Suprapubic skin (tissue), 4 donors: ENCODE results near the gene PRR11. TPM values are rescaled to one million over a fixed set of nuclear protein-coding genes. Genes with fewer than 3 reads are reported as not detected.
"Not testable (repeated sequence)": the region's sequence is repeated elsewhere in the genome, so short reads cannot be mapped to it uniquely, and the experiment has no call there.

Experiments
- DNase-seq, 2 donors: peaks; one replicate each; pipeline ENCODE4 v3.0.0-alpha.2; 2019; ENCODE audit warnings: low spot score in 2 of 2
- H3K27ac ChIP-seq: fragments of 200-600 bp; sonication (generic); one replicate; pipeline ENCODE4 v1.5.1; 2019
- H3K27me3 ChIP-seq: fragments of 200-600 bp; sonication (generic); one replicate; pipeline ENCODE4 v1.5.1; 2019
- H3K36me3 ChIP-seq: fragments of 200-600 bp; sonication (generic); one replicate; pipeline ENCODE4 v1.5.1; 2019
- H3K4me1 ChIP-seq: fragments of 200-600 bp; sonication (generic); one replicate; pipeline ENCODE4 v1.5.1; 2019
- H3K4me3 ChIP-seq: fragments of 200-600 bp; sonication (generic); one replicate; pipeline ENCODE4 v1.5.1; 2019; ENCODE audit warnings: mild to moderate bottlenecking
- H3K9me3 ChIP-seq: fragments of 200-600 bp; sonication (generic); one replicate; pipeline ENCODE4 v1.5.1; 2019
- EP300 ChIP-seq: sonication (generic); formaldehyde crosslinking; IDR thresholded peaks from one replicate; pipeline ENCODE4 v1.6.1; 2017; ENCODE audit warnings: antibody characterized with exemption
- POLR2A ChIP-seq, 2 donors: fragments of 450-650 bp; IDR thresholded peaks; one replicate each; pipeline ENCODE4 v1.6.1; 2017; ENCODE audit warnings: antibody characterized with exemption in 2 of 2, mild to moderate bottlenecking in 2 of 2, moderate library complexity in 2 of 2
- POLR2AphosphoS5 ChIP-seq, 3 donors: sonication (generic); formaldehyde crosslinking; IDR thresholded peaks; one replicate each; pipeline ENCODE4 v1.6.1; 2017; ENCODE audit warnings: antibody characterized with exemption in 3 of 3
- WGBS: methylation state at CpG from one replicate; pipeline ENCODE4 v1.1.5; 2018; 5-methylcytosine and 5-hydroxymethylcytosine counted together
- total RNA-seq, 4 donors: library from RNA; depleted of rRNA; stranded (reverse); fragments of >200 nt; gene quantifications; one replicate each; pipeline ENCODE4 v1.1.0, GENCODE V29; 2016
- TF ChIP-seq, protein P1 (sequence below), 2 donors: fragments of 200-600 bp in 1 of 2; fragments of 450-650 bp in 1 of 2; sonication (generic) in 1 of 2; IDR thresholded peaks; one replicate each; pipeline ENCODE4 v1.5.1; 2016 to 2019; ENCODE audit warnings: antibody characterized with exemption in 2 of 2, mild to moderate bottlenecking in 1 of 2, moderate library complexity in 1 of 2

Gene PRR11
- total RNA-seq, 4 donors from 2014 or later, result 2.8 to 7.0 (median 4.4) TPM

DNA sequence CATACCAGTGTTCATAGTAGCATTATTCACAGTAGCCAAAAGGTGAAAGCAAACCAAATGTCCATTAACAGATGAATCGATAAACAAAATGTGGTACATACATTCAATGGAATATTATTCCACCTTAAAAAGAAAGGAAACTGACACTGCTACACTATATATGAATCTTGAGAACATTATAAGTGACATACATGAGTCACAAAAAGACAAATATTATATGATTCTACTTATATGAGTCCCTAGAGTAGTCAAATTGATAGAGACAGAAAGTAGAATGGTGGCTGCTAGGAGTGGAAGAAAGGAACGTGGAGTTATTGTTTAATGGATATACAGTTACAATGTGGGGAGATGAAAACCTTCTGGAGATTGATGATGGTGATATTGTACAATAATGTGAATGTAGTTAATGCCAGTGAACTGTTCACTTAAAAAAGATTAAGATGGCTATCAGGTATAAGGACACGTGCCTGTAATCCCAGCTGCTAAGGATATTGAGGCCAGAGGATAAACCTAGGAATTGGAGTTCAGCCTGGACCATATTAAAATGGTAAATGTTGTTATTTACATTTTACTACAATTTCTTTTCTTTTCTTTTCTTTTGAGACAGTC lies 28.6 kb upstream of the PRR11 start:
- peaks cover 12% of the 10 kb centered on the region for H3K36me3 ChIP-seq
- no peak overlapping the region for H3K27ac ChIP-seq

DNA sequence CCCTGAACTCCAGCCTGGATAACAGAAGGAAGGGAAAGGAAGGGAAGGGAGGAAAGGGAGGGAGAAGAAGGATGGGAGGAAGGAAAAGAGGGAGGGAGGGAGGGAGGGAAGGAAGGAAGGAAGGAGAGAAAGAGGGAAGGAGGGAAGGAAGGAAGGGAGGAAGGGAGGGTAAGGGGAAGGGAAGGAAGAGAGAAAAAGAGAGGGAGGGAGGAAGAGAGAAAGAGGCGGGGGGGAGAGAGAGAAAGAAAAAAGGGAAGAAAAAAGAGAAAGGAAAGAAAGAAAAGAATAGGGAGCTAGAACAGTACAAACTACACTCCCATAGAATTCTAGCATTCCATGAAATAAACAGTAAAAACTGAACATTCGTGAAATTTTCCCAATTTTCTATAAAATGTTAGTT lies 25.7 kb upstream of the PRR11 start:
- Histone ChIP-seq H3K4me3 (no peak overlapping the region), H3K36me3 (peaks cover 12% of the 10 kb centered on the region), H3K27me3 (no peaks in the 10 kb centered on the region), H3K27ac (no peak overlapping the region), H3K9me3 (no peaks in the 10 kb centered on the region), H3K4me1 (no peaks in the 10 kb centered on the region)
- 91% methylated on average over 2 of the region's 2 CpGs for WGBS
- TF ChIP-seq POLR2AphosphoS5 (IDR thresholded peaks at IDR 0.05), result no peak
- TF ChIP-seq POLR2A (IDR thresholded peaks at IDR 0.05), result no peak
- TF ChIP-seq EP300, result no peak
- TF ChIP-seq, protein P1, sequence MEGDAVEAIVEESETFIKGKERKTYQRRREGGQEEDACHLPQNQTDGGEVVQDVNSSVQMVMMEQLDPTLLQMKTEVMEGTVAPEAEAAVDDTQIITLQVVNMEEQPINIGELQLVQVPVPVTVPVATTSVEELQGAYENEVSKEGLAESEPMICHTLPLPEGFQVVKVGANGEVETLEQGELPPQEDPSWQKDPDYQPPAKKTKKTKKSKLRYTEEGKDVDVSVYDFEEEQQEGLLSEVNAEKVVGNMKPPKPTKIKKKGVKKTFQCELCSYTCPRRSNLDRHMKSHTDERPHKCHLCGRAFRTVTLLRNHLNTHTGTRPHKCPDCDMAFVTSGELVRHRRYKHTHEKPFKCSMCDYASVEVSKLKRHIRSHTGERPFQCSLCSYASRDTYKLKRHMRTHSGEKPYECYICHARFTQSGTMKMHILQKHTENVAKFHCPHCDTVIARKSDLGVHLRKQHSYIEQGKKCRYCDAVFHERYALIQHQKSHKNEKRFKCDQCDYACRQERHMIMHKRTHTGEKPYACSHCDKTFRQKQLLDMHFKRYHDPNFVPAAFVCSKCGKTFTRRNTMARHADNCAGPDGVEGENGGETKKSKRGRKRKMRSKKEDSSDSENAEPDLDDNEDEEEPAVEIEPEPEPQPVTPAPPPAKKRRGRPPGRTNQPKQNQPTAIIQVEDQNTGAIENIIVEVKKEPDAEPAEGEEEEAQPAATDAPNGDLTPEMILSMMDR (IDR thresholded peaks at IDR 0.05), result no peak
- no peak for DNase-seq

More for the DNA sequence above, 28.6 kb upstream of the PRR11 start:
- DNase-seq, result no peak
- Histone ChIP-seq H3K4me3 (no peak overlapping the region), H3K9me3 (no peaks in the 10 kb centered on the region), H3K27me3 (no peaks in the 10 kb centered on the region), H3K4me1 (no peaks in the 10 kb centered on the region)
- TF ChIP-seq EP300 (no peak), POLR2AphosphoS5 (IDR thresholded peaks at IDR 0.05) (no peak), POLR2A (IDR thresholded peaks at IDR 0.05) (no peak)
- TF ChIP-seq, protein P1 (IDR thresholded peaks at IDR 0.05), result no peak
- 85% methylated on average over 3 of the region's 3 CpGs for WGBS

DNA sequence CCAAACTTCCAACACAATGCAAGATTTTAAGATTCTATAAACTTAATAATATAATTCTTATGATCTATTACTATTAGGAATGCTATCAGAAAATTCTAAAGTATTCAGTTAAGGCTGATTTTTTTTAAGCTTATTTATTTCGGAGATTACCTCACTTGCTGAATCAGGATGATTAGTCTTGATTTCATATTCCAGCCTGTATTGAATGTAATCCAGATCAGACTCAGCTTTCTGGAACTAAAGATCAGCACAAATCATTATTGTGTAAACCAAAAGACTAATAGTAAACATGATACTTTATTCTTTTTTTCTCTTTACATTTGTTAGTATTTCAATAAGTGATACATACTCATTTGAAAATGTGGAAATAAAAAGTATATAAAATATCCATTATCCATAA lies 24.4 kb upstream of the PRR11 start:
- WGBS, result 62% methylated on average over 1 of the region's 1 CpG
- Histone ChIP-seq H3K36me3 (peaks cover 12% of the 10 kb centered on the region), H3K27me3 (no peaks in the 10 kb centered on the region), H3K27ac (no peak overlapping the region), H3K4me3 (no peak overlapping the region), H3K4me1 (no peaks in the 10 kb centered on the region), H3K9me3 (no peaks in the 10 kb centered on the region)
- DNase-seq, result no peak
- TF ChIP-seq, protein P1 (IDR thresholded peaks at IDR 0.05), result no peak
- TF ChIP-seq POLR2AphosphoS5 (IDR thresholded peaks at IDR 0.05) (no peak), POLR2A (IDR thresholded peaks at IDR 0.05) (no peak), EP300 (no peak)

DNA sequence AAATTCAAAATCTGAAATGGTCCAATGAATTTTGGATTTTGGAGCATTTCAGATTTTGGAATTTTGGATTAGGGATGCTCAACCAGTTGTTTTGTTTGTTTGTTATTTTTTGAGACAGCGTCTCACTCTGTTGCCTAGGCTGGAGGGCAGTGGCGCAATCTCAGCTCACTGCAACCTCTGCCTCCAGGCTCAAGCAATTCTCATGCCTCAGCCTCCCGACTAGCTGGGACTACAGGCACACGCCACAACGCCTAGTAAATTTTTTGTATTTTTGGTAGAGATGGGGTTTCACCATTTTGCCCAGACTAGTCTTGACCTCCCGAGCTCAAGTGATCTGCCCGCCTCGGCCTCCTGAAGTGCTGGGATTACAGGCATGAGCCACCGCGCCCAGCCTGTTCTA lies 17.2 kb upstream of the PRR11 start:
- not testable (repeated sequence) for H3K36me3 ChIP-seq, H3K4me3 ChIP-seq, H3K4me1 ChIP-seq, DNase-seq, H3K9me3 ChIP-seq, H3K27ac ChIP-seq, H3K27me3 ChIP-seq
- WGBS, result 73% methylated on average over 10 of the region's 10 CpGs

DNA sequence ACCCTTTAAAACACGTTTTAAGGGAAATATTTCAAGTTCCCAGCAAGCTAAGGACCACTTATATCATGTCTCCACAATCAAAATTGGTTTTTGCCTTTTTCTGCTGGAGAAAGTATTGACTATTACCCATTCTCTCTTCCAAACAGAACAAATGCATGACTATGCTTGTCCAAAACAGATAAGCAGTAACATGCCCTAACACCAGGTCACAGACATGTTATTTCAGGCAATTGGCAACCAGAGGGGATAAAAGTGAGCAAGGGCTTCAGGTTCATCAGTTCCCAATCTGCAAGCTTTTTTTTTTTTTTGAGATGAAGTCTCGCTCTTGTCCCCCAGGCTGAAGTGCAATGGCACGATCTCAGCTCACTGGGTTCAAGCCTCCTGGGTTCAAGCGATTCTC lies 15.6 kb upstream of the PRR11 start:
- H3K4me1 ChIP-seq, result peaks cover 7% of the 10 kb centered on the region
- WGBS, result 64% methylated on average over 4 of the region's 4 CpGs
- H3K27ac ChIP-seq, result no peak overlapping the region
- H3K27me3 ChIP-seq, result no peaks in the 10 kb centered on the region
- no peak for DNase-seq
- TF ChIP-seq EP300 (no peak), POLR2A (IDR thresholded peaks at IDR 0.05) (no peak), POLR2AphosphoS5 (IDR thresholded peaks at IDR 0.05) (no peak)
- TF ChIP-seq, protein P1 (IDR thresholded peaks at IDR 0.05), result no peak
- H3K9me3 ChIP-seq, result no peaks in the 10 kb centered on the region
- no peak overlapping the region for H3K4me3 ChIP-seq
- H3K36me3 ChIP-seq, result no peaks in the 10 kb centered on the region

DNA sequence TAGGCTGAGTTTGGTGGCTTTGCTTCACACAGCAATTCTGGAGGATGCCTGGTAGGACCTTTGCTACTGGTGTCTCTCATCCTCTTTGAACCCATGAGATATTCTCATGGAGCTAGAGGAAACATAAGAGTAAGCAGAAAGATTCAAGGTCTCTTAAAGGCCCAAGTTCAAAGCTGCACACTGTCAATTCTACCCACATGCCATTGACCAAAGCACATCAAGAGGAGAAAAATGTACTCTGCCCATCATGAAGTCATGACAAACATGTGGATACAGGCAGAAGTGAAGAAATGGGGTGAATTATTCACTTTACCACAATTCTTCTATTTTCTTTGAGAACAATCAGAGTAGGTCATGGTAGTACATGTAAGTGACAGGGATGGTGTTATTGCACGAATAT lies 13.7 kb upstream of the PRR11 start:
- Histone ChIP-seq H3K9me3 (no peaks in the 10 kb centered on the region), H3K27me3 (no peaks in the 10 kb centered on the region), H3K27ac (no peak overlapping the region), H3K4me3 (no peak overlapping the region), H3K36me3 (no peaks in the 10 kb centered on the region), H3K4me1 (peaks cover 7% of the 10 kb centered on the region)
- DNase-seq, result no peak
- TF ChIP-seq POLR2AphosphoS5 (IDR thresholded peaks at IDR 0.05) (no peak), EP300 (no peak), POLR2A (IDR thresholded peaks at IDR 0.05) (no peak)
- 100% methylated on average over 1 of the region's 1 CpG for WGBS
